Lung microvascular endothelial cell (primary cell): ENCODE measurements around the gene RPS15. TPM values are rescaled to one million over a fixed set of nuclear protein-coding genes. Genes with fewer than 3 reads are reported as not detected.
"Not testable (repeated sequence)": the region's sequence is repeated elsewhere in the genome, so short reads cannot be mapped to it uniquely, and the experiment has no call there.

ENCODE experiments used
- DNase-seq, 2 donors: peaks; one replicate each; pipeline versions ENCODE4 v3.0.0 to v3.0.0-alpha.2; 2010; ENCODE audit warnings: low read depth in 2 of 2
- total RNA-seq: library from RNA; depleted of rRNA; stranded (reverse); fragments of >200 nt; gene quantifications from 2 replicates; pipeline ENCODE4 v1.2.1, GENCODE V29; 2014

RPS15 gene
- total RNA-seq, 1 donor from 2014 or later: 338 TPM

GRCh38 chr19:1467490-1468273 lies 29.5 kb downstream of the RPS15 start:
- DNase-seq: no peak

GRCh38 chr19:1468274-1468820 lies 30.2 kb downstream of the RPS15 start:
- DNase-seq: no peak

DNA sequence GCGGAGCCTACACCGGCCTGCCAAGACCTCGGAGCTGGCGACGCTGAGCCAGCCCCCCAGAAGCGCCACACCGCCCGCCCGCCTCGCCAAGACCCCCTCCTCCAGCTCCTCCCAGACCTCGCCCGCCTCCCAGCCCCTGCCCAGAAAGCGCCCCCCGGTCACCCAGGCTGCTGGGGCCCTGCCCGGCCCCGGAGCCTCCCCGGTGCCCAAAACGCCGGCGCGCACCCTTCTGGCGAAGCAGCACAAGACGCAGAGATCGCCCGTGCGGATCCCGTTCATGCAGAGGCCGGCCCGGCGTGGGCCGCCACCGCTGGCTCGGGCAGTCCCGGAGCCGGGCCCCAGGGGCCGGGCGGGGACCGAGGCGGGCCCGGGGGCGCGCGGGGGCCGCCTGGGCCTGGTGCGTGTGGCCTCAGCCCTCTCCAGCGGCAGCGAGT lies 30.6 kb downstream of the RPS15 start:
- DNase-seq: no peak

DNA sequence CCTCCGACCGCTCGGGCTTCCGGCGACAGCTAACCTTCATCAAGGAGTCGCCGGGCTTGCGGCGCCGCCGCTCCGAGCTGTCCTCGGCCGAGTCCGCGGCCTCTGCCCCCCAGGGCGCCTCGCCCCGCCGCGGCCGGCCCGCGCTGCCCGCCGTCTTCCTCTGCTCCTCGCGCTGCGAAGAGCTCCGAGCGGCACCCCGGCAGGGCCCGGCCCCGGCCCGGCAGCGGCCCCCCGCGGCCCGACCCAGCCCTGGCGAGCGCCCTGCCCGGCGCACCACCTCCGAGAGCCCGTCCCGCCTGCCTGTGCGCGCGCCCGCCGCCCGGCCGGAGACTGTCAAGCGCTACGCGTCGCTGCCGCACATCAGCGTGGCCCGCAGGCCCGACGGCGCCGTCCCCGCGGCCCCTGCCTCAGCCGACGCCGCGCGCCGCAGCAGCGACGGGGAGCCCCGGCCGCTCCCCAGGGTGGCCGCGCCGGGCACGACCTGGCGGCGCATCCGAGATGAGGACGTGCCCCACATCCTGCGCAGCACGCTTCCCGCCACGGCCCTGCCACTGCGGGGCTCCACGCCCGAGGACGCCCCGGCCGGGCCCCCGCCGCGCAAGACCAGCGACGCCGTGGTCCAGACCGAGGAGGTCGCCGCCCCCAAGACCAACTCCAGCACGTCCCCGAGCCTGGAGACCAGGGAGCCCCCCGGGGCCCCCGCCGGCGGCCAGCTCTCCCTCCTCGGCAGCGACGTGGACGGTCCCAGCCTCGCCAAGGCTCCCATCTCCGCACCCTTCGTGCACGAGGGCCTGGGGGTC lies 31.3 kb downstream of the RPS15 start:
- DNase-seq: no peak

DNA sequence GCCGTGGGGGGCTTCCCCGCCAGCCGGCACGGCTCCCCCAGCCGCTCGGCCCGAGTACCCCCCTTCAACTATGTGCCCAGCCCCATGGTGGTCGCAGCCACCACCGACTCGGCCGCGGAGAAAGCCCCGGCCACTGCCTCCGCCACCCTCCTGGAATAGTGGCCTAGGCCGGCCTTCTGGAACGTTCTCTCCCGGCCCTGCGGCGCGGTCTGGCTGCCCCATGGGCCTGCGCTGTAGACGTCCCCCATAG lies 31.8 kb downstream of the RPS15 start:
- no peak for DNase-seq

DNA sequence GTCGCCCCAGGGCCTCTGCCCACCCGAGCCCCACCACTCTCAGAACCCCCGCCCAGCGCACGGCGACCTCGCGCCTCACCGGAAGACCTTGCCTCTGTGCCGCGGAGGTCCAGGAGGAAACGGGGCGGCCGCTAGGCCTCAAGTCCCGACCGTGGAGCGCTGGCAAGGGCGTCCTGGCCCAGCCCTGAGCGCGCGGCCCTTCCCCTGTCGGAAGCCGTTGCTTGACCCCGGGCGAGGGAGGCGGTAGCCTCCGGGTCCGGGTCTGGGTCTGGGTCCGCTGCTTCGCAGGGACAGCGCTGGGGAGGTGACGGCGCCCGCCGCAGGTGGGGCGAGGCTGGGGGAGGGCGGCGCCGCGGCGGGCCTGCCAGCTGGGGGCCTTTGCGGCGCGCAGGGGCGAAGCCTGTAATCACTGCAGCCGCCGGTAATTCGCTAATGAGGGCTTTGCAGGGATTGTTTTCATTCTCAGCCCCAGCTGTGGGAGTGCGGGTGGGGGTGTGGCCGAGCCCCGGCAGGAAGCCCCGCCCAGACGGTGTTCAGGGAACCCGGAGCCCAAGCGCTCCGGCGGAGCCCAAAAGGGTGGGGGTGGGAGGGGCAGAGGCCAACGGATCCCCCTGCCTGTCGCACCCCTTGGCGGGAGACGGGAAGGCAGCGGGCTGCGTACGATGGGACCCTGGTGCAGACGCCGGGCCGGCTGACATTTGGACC lies 32.3 kb downstream of the RPS15 start:
- no peak for DNase-seq

- DNase-seq: no peak
Measured at GRCh38 chr19:1471010-1471514, 32.9 kb downstream of the RPS15 start.

DNA sequence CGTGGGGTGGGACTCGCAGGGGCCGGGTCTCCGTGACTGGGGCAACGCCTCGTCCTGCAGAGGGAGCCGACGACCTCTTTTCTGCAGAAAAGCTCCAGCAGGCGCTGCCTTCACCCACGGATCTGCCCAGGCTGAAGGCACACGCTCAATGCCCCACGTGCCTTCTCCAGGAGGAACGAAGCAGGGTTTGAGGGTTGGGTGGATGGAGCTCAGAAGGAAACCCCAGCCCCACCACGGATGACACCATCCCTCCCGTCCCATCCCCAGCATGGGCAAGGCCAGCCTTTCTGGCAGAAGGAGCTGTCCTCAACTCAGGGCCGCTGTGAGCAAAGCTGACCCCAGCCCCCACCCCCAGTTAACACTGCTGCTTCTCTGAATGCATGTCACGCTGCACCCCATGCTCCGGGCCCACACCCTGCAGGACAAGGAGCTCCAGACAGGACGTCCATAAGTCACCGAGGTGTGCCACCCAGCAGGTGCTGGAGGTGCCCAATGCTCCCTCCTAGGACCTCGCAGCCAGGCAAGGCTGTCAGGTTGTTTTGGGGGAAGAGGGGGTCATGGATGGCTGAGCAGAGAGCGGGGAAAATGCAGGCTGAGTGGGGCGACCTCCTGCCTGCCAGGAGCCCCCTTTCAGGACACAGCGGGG lies 33.4 kb downstream of the RPS15 start:
- no peak for DNase-seq

DNA sequence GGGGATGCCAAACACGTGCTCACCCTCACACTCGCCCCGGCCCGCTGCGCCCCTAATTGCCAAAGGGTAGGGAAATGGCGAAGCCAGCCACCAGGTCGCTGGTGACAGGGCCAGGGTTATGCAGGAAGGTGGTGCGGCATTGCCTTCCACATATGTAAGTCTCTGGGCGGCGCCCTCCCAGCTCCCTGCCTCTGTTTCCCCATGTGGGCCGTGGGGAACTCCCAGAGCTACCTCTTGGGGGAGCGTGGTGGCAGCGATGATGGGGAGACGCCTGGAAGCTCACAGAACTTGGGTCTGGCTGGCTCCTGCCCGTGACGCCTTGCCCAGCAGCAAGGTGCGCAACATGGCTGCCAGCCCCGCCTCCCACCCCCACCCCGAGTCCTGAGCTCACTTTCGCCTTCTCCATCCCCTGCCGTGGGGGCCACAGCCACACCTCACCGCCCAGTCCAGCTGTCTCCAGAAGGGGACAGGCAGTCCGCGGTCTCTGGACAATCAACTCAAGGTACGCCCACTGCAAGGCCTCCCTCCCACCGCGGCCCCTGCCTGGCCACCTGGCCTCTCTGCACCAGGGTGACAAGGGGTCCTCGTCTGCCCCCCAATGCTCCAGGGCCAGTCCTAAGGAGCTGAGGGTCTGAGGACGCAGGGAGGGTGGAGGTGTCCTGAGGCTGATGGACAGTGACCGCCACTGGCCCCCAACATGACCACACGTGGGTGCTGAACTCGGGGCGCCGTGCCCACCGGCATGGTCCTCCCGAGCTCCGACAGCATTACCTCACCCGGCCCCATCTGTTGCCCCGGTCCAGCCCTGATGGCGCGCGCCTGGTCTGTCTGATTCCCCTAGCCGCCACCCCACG lies 34.3 kb downstream of the RPS15 start:
- DNase-seq: no peak

DNA sequence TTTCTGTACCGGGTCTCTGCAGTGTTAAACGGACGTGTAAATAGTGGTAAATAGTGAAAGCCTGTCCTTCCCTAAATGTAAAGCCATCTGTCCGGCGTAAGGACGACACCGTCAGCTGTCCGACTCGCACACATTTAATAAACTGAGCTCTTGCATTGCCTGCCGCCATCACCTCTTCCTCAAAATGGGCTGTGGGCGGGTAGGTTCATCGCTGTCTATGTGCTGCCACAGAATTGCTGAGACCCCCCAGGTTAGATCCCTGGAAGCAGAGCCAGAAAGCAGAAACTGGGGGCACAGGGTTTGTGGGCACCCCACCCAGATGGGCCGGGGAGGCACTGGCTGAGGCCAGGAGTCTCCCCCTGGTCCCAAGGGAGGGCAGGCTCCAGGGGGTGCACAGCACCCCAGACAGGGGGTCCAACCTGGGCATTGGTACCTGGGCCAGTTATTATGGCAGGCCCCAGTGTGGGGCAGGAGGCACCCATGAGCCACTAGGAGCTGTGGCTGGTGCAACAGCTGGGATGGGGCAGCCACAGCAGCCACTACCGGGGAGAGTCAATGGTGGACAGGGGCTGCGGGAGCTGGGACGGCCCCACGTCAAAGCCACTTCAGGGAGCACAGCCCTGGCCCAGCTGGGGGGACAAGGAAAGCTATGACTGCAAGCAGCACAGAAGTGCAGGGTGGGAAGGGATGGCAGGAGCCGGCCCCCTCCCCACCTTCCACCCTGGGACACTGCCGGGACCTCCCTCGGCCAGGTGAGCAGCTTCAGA lies 35.1 kb downstream of the RPS15 start:
- DNase-seq: no peak

DNA sequence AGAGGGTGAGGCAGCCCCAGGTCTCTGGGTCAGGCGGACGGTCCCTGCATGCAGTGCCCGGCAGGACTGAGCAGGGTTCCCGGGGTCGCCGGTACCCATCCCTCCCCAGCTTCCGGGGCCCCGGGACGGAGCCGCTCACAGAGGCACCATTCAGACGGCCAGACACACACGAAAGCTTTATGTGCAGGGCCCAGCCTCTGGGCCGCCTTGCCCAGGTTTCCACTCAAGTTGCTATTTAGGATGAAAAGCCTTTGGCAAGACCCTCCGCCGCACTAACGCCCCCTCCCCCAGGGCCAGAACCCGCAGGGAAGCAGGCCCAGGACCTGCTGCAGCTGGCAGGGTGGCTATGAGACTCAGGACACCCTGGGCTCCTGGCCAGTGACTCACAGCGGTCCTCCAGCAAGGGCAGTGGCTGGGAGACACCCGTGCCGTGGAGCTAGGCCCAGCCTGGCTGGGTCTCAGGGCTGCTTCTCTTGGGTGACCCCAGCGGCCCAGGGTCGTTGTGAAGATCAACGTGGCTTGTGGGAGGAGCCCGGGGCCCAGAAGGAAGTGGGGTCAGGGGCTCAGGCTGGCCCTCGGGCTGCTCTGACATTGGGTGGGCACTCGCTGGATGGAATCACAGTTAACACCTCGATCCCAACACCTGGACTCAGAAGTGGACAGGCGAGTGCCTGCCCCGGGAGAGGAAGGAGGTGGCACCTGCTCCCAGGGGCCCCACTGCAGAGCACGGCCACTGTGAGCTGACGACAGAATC lies 36.0 kb downstream of the RPS15 start:
- DNase-seq: no peak

- DNase-seq: no peak
Measured at GRCh38 chr19:1474765-1475351, 36.7 kb downstream of the RPS15 start.

DNA sequence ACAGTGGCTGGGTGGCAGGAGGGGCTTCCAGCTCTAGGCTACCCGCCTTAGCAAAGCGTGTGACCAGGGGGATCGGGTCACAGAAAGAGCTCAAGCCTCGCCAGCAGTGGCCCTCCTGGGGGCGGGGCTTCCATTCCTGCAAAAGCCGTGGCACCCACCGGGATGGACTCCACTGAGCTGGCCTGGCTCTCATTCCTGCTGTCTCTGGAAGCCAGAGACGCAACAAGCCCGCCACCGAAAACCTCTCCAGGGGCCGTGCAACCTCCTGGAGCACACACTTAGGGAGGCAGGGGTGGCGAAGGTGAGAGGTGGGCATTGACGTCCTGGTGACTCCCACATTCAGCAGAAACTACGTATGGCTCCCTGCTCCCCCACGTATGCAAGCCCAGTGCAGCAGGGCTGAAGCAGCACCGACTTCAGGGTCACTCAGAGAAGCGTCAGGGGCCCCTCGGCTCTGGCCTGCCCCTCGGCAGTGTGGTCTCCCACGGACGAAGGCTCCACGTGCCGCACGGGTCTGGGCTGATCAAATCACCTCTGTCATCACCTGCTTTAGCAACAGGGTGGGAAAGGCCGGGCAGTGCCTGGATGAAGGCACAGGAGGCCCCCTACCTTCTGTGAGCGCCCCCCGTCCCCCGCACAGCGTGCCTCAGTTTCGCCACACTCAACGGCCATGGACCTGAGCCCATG lies 37.7 kb downstream of the RPS15 start:
- no peak for DNase-seq

GRCh38 chr19:1477056-1477455 lies 38.9 kb downstream of the RPS15 start:
- DNase-seq: not testable (repeated sequence)

DNA sequence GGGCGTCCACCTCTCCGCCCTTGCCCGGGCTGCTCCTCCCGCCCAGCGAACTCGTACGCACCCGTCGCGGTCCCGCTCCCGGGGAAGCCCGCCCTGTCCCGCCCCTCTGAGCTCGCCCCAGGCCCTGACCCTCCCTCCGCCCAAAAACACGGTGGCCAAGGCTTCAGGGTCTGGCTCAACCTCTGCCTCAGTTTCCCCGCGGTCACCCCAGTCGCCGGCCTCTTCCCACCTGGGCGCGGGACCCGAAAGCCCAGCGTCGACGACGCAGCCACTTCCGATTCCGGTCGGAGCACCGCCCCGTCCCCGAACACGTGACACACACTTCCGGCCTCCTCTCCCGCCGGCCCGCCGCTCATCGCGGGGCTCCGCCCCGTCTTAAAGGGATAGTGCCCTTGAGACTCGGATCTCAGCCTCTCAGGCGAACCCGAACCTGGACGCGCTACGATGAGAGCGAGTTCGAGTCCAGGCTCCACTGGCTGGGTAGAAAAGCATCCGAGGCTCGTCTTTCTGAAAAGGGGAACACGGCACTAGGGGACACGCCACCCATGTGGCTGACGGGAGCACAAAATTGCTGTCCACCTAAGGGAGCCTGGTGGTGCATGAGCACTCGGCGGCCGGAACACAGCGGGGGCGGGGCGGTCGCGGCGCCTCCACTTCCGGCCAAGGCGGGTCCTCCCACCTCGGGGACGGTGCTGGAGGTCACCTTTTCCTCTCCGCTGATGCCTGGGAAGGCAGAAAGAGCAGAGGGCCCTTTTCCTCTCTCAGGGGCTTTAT lies 40.9 kb downstream of the RPS15 start, which contains the start of gene C19orf25:
TSS of gene C19orf25 (minus strand) at position 282 of the 774 bp plus-strand sequence. CDS start 312 bp downstream, outside the sequence.
- peak; percentile 94 to 95 for DNase-seq

DNA sequence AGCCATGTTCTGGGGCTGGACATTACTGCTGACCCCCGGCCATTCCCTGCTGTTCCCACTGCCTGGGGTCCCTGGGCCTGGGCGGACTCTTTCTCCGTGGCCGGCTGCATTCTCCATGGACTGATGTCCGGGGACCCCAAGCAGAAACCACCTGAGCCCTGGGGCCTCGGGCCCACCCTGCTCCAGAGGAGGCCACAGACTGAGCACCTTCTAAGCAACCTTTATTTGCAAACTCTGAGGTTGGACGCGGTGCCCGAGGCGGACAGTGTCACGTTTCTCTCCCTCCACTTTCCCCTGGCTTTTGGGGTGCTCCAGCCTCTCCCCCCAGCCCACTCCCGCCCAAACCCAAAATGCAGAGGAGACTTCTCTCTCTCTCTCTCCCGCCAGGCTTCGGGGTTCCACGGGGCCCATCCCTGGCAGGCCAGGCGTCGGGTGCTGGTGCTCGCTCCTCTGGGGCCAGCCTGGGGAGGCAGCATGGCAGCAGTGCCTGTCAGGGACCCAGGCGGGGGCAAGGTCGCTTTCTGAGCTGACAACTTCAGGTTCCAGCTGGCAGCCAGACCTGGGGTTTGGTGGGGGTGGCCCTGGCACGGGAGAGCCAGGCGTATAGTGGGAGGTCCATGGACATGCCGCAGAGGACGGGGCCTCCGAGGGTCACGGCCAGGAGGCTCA lies 43.2 kb downstream of the RPS15 start:
- no peak for DNase-seq
